ENCODE results near the gene MAGEA9. TPM values are rescaled to one million over a fixed set of nuclear protein-coding genes. Genes with fewer than 3 reads are reported as not detected.
"Not testable (repeated sequence)": the region's sequence is repeated elsewhere in the genome, so short reads cannot be mapped to it uniquely, and the experiment has no call there.

Gene MAGEA9
- not detected for polyA plus RNA-seq (2012; ENCODE audit: low read depth, missing spikeins)

GRCh38 chrX:149781727-149782126 is at the start of gene MAGEA9:
Gene MAGEA9, plus strand, starts transcription at chrX:149781930. Its CDS starts 4,281 bp downstream, at chrX:149786211.
- FAIRE-seq, result not testable (repeated sequence)

GRCh38 chrX:149742269-149742668 is 39.5 kb upstream of the MAGEA9 start:
- not testable (repeated sequence) for FAIRE-seq; DNase-seq (ENCODE audit: insufficient read length, low spot score)

More at GRCh38 chrX:149781727-149782126, at the start of gene MAGEA9:
- not testable (repeated sequence) for DNase-seq (ENCODE audit: insufficient read length, low spot score)

GRCh38 chrX:149746390-149747007 is 35.2 kb upstream of the MAGEA9 start:
- not testable (repeated sequence) for DNase-seq (ENCODE audit: insufficient read length, low spot score)
- peak; percentile 89 for FAIRE-seq

- DNase-seq (ENCODE audit: insufficient read length, low spot score) (no peak), FAIRE-seq (no peak)
- TF ChIP-seq POU2F2 (IDR thresholded peaks at IDR 0.05; ENCODE audit: low read depth, low read length) (no peak), POLR2A (IDR thresholded peaks at IDR 0.05; ENCODE audit: low read depth, low read length) (no peak), PAX5 (IDR thresholded peaks at IDR 0.05; ENCODE audit: insufficient read depth, low read length, severe bottlenecking) (no peak), SPI1 (IDR thresholded peaks at IDR 0.05; ENCODE audit: low read depth, low read length) (no peak), TAF1 (IDR thresholded peaks at IDR 0.05; ENCODE audit: low read depth, low read length) (no peak), POLR2AphosphoS5 (IDR thresholded peaks at IDR 0.05; ENCODE audit: low read depth, low read length) (no peak)
Observed at GRCh38 chrX:149757206-149758067, 24.3 kb upstream of the MAGEA9 start.

GRCh38 chrX:149758068-149758714 is 23.5 kb upstream of the MAGEA9 start:
- no peak for TF ChIP-seq TAF1 (IDR thresholded peaks at IDR 0.05; ENCODE audit: low read depth, low read length)
- peak; percentile 52; the same call in 1 of the 2 replicates for TF ChIP-seq SPI1 (IDR thresholded peaks at IDR 0.05; ENCODE audit: low read depth, low read length)
- FAIRE-seq (no peak), DNase-seq (ENCODE audit: insufficient read length, low spot score) (no peak)

GRCh38 chrX:149758715-149759078 is 23.0 kb upstream of the MAGEA9 start:
- not testable (repeated sequence) for FAIRE-seq; DNase-seq (ENCODE audit: insufficient read length, low spot score)

- TF ChIP-seq PAX5 (IDR thresholded peaks at IDR 0.05; ENCODE audit: insufficient read depth, low read length, severe bottlenecking), result no peak
- TF ChIP-seq POLR2AphosphoS5 (IDR thresholded peaks at IDR 0.05; ENCODE audit: low read depth, low read length), result no peak
- TF ChIP-seq POU2F2 (IDR thresholded peaks at IDR 0.05; ENCODE audit: low read depth, low read length), result no peak
- TF ChIP-seq TAF1 (IDR thresholded peaks at IDR 0.05; ENCODE audit: low read depth, low read length), result no peak
- TF ChIP-seq SPI1 (IDR thresholded peaks at IDR 0.05; ENCODE audit: low read depth, low read length), result no peak
- no peak for TF ChIP-seq POLR2A (IDR thresholded peaks at IDR 0.05; ENCODE audit: low read depth, low read length)
- DNase-seq (ENCODE audit: insufficient read length, low spot score) (no peak), FAIRE-seq (no peak)
Observed at GRCh38 chrX:149759824-149760223, 21.9 kb upstream of the MAGEA9 start.

GRCh38 chrX:149760965-149761364 is 20.8 kb upstream of the MAGEA9 start:
- TF ChIP-seq SPI1 (IDR thresholded peaks at IDR 0.05; ENCODE audit: low read depth, low read length) (no peak), POLR2AphosphoS5 (IDR thresholded peaks at IDR 0.05; ENCODE audit: low read depth, low read length) (no peak), POLR2A (IDR thresholded peaks at IDR 0.05; ENCODE audit: low read depth, low read length) (no peak), TAF1 (IDR thresholded peaks at IDR 0.05; ENCODE audit: low read depth, low read length) (no peak), PAX5 (IDR thresholded peaks at IDR 0.05; ENCODE audit: insufficient read depth, low read length, severe bottlenecking) (no peak), POU2F2 (IDR thresholded peaks at IDR 0.05; ENCODE audit: low read depth, low read length) (no peak)
- FAIRE-seq, result no peak

GRCh38 chrX:149761858-149762674 is 19.7 kb upstream of the MAGEA9 start:
- FAIRE-seq; DNase-seq (ENCODE audit: insufficient read length, low spot score): not testable (repeated sequence)

More at GRCh38 chrX:149760965-149761364, 20.8 kb upstream of the MAGEA9 start:
- DNase-seq (ENCODE audit: insufficient read length, low spot score), result no peak

- TF ChIP-seq SPI1 (IDR thresholded peaks at IDR 0.05; ENCODE audit: low read depth, low read length) (no peak), PAX5 (IDR thresholded peaks at IDR 0.05; ENCODE audit: insufficient read depth, low read length, severe bottlenecking) (no peak), POLR2AphosphoS5 (IDR thresholded peaks at IDR 0.05; ENCODE audit: low read depth, low read length) (no peak), POU2F2 (IDR thresholded peaks at IDR 0.05; ENCODE audit: low read depth, low read length) (no peak), POLR2A (IDR thresholded peaks at IDR 0.05; ENCODE audit: low read depth, low read length) (no peak), TAF1 (IDR thresholded peaks at IDR 0.05; ENCODE audit: low read depth, low read length) (no peak)
- FAIRE-seq (no peak), DNase-seq (ENCODE audit: insufficient read length, low spot score) (no peak)
Observed at GRCh38 chrX:149762696-149763614, 18.8 kb upstream of the MAGEA9 start.

GRCh38 chrX:149770344-149770743 is 11.4 kb upstream of the MAGEA9 start:
- peak; percentile 80 for FAIRE-seq
- DNase-seq (ENCODE audit: insufficient read length, low spot score), result not testable (repeated sequence)

GRCh38 chrX:149773026-149773425 is 8.7 kb upstream of the MAGEA9 start:
- FAIRE-seq, result not testable (repeated sequence)

GRCh38 chrX:149773768-149774167 is 8.0 kb upstream of the MAGEA9 start, which contains the start of gene HSFX1:
Gene HSFX1, plus strand, starts transcription at chrX:149774068. Its CDS starts 614 bp downstream, at chrX:149774682.
- peak; percentile 91 for FAIRE-seq
- not testable (repeated sequence) for DNase-seq (ENCODE audit: insufficient read length, low spot score)

More at GRCh38 chrX:149773026-149773425, 8.7 kb upstream of the MAGEA9 start:
- DNase-seq (ENCODE audit: insufficient read length, low spot score), result not testable (repeated sequence)

- not testable (repeated sequence) for DNase-seq (ENCODE audit: insufficient read length, low spot score); FAIRE-seq
Observed at GRCh38 chrX:149777999-149778398, 3.7 kb upstream of the MAGEA9 start.

Data from GM12891 (cell line).